Thyroid gland (tissue), 4 donors: ENCODE data around the gene ABCB10. TPM values are rescaled to one million over a fixed set of nuclear protein-coding genes. Genes with fewer than 3 reads are reported as not detected.

ENCODE experiments used
- DNase-seq, 2 donors: peaks; one replicate each; pipeline ENCODE4 v3.0.0-alpha.2; 2019
- H3K27ac ChIP-seq, 3 donors: fragments of 200-600 bp; sonication (generic); 1 replicate in 2 of 3; 2 replicates in 1 of 3; pipeline ENCODE4 v1.5.1; 2016 to 2019; ENCODE audit warnings: mild to moderate bottlenecking in 1 of 3, moderate library complexity in 1 of 3
- H3K27me3 ChIP-seq: fragments of 200-600 bp; sonication (generic); one replicate; pipeline ENCODE4 v1.5.1; 2019
- H3K36me3 ChIP-seq, 2 donors: fragments of 200-600 bp; sonication (generic); one replicate each; pipeline ENCODE4 v1.5.1; 2016 to 2019
- H3K4me1 ChIP-seq, 2 donors: fragments of 200-600 bp; sonication (generic); one replicate each; pipeline ENCODE4 v1.5.1; 2017 to 2019
- H3K4me3 ChIP-seq, 3 donors: fragments of 200-600 bp; sonication (generic); replicated peaks in 1 of 3; 1 replicate in 2 of 3; 2 replicates in 1 of 3; pipeline ENCODE4 v1.5.1; 2016; ENCODE audit warnings: mild to moderate bottlenecking in 1 of 3
- H3K9me3 ChIP-seq: fragments of 200-600 bp; sonication (generic); one replicate; pipeline ENCODE4 v1.5.1; 2017
- CTCF ChIP-seq, 6 experiments: fragments of 200-600 bp in 3 of 6; fragments of 450-650 bp in 3 of 6; sonication (generic) in 3 of 6; IDR thresholded peaks; one replicate each; pipeline ENCODE4 v1.5.1; 2016 to 2019; ENCODE audit warnings: antibody characterized with exemption in 6 of 6, mild to moderate bottlenecking in 2 of 6, inconsistent platforms in 1 of 6, moderate library complexity in 1 of 6
- POLR2A ChIP-seq, 2 donors: fragments of 450-650 bp; IDR thresholded peaks; one replicate each; pipeline ENCODE4 v1.6.1; 2017; ENCODE audit warnings: antibody characterized with exemption in 2 of 2, mild to moderate bottlenecking in 2 of 2, moderate library complexity in 1 of 2
- WGBS, 2 donors: methylation state at CpG; one replicate each; pipeline ENCODE4 v1.1.5; 2017; 5-methylcytosine and 5-hydroxymethylcytosine counted together
- intact Hi-C: fragments of 100-400 bp; cut with DNase I; formaldehyde crosslinking; loops from one replicate; pipeline ENCODE4 v1.15.1; 2023
- total RNA-seq, 4 donors: library from RNA; depleted of rRNA; stranded (reverse); fragments of >200 nt; gene quantifications; one replicate each; pipeline ENCODE4 v1.2.3, GENCODE V29; 2016

ABCB10 gene
- total RNA-seq, 4 donors from 2014 or later, result 13.7 to 22.6 (median 17.8) TPM

- TF ChIP-seq POLR2A (IDR thresholded peaks at IDR 0.05) (no peak), CTCF (IDR thresholded peaks at IDR 0.05) (no peak)
- H3K36me3 ChIP-seq, result peaks cover 21 to 47% of the 10 kb centered on the region in 2 donors
These were observed 21.5 kb downstream of the ABCB10 start for GRCh38 chr1:229536982-229537381.

DNA sequence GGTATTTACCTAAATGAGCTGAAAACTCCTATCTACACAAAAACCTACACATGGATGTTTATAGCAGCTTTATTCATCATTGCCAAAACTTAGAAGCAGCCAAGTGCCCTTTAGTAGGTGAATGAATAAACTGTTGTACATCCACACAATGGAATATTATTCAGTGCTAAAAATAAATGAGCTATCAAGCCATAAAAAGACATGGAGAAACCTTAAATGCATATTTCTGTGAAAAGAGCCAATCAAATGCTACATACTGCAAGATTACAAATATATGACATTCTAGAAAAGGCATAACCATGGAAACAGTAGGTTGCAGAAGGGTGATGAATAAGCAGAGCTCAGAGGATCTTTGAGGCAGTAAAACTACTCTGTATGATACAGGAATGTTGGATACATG lies 23.3 kb downstream of the ABCB10 start:
- TF ChIP-seq POLR2A (IDR thresholded peaks at IDR 0.05), result no peak
- TF ChIP-seq CTCF (IDR thresholded peaks at IDR 0.05), result no peak
- H3K27me3 ChIP-seq, result no peaks in the 10 kb centered on the region
- H3K9me3 ChIP-seq, result no peaks in the 10 kb centered on the region
- H3K27ac ChIP-seq, result no peak overlapping the region
- intact Hi-C loops, result no loop called here
- no peak overlapping the region for H3K4me3 ChIP-seq
- peaks cover 14 to 52% of the 10 kb centered on the region in 2 donors for H3K36me3 ChIP-seq
- DNase-seq, result no peak
- no peaks in the 10 kb centered on the region for H3K4me1 ChIP-seq

More at GRCh38 chr1:229536982-229537381, 21.5 kb downstream of the ABCB10 start:
- intact Hi-C loops, result no loop called here
- H3K27ac ChIP-seq, result no peak overlapping the region
- no peaks in the 10 kb centered on the region for H3K27me3 ChIP-seq
- no peak overlapping the region for H3K4me3 ChIP-seq
- no peaks in the 10 kb centered on the region for H3K9me3 ChIP-seq
- H3K4me1 ChIP-seq, result no peaks in the 10 kb centered on the region
- DNase-seq, result no peak

DNA sequence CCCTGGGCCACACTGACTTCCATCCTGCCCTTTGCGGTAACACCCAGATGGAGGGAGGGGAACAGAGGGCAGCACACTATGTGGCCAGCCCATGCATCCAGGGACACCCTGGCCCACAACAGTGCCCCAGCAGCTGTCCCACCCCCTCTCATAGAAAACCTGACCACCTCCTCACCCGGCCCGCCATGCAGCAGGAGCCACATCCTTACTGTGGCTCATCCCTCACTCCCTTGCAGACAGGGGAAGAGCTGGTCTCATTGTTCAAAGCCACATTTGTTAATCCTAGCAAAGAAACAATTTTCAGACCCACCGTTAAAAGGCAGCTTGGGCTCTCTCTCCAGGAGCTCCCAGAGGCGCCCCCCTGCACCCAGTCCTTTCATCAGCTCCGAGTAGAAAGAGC lies 27.2 kb downstream of the ABCB10 start:
- intact Hi-C loops, result no loop called here
- Histone ChIP-seq H3K27ac (no peak overlapping the region), H3K4me1 (no peaks in the 10 kb centered on the region), H3K27me3 (no peaks in the 10 kb centered on the region), H3K9me3 (no peaks in the 10 kb centered on the region), H3K36me3 (peaks cover 8 to 38% of the 10 kb centered on the region in 2 donors), H3K4me3 (no peak overlapping the region)
- no peak for TF ChIP-seq POLR2A (IDR thresholded peaks at IDR 0.05)
- TF ChIP-seq CTCF (IDR thresholded peaks at IDR 0.05), result no peak
- WGBS, 2 donors, result 93 to 96% methylated on average over 6 of the region's 6 CpGs
- DNase-seq, result no peak

GRCh38 chr1:229529639-229530038 lies 28.9 kb downstream of the ABCB10 start:
- no peak overlapping the region for H3K4me3 ChIP-seq
- H3K27ac ChIP-seq, result no peak overlapping the region
- H3K27me3 ChIP-seq, result no peaks in the 10 kb centered on the region
- intact Hi-C loops, result no loop called here
- H3K36me3 ChIP-seq, result peaks cover 23 to 46% of the 10 kb centered on the region in 2 donors
- TF ChIP-seq POLR2A (IDR thresholded peaks at IDR 0.05) (no peak), CTCF (IDR thresholded peaks at IDR 0.05) (no peak)
- no peaks in the 10 kb centered on the region for H3K4me1 ChIP-seq
- H3K9me3 ChIP-seq, result no peaks in the 10 kb centered on the region
- no peak for DNase-seq
- 93% methylated on average over 7 of the region's 7 CpGs for WGBS, 2 donors

- 96 to 97% methylated on average over 1 of the region's 1 CpG for WGBS, 2 donors
- DNase-seq, result no peak
- TF ChIP-seq POLR2A (IDR thresholded peaks at IDR 0.05), result no peak
- TF ChIP-seq CTCF (IDR thresholded peaks at IDR 0.05), result no peak
- Histone ChIP-seq H3K4me1 (no peaks in the 10 kb centered on the region), H3K36me3 (peaks cover 24 to 45% of the 10 kb centered on the region in 2 donors), H3K4me3 (no peak overlapping the region), H3K9me3 (no peaks in the 10 kb centered on the region), H3K27me3 (no peaks in the 10 kb centered on the region), H3K27ac (no peak overlapping the region)
- intact Hi-C loops, result no loop called here
These were observed 31.8 kb downstream of the ABCB10 start for GRCh38 chr1:229526695-229527094.
